Measurements from ENCODE around the gene ASCL5. TPM values are rescaled to one million over a fixed set of nuclear protein-coding genes. Genes with fewer than 3 reads are reported as not detected.

The ASCL5 gene
- total RNA-seq, 1 donor from 2014 or later = not detected

DNA sequence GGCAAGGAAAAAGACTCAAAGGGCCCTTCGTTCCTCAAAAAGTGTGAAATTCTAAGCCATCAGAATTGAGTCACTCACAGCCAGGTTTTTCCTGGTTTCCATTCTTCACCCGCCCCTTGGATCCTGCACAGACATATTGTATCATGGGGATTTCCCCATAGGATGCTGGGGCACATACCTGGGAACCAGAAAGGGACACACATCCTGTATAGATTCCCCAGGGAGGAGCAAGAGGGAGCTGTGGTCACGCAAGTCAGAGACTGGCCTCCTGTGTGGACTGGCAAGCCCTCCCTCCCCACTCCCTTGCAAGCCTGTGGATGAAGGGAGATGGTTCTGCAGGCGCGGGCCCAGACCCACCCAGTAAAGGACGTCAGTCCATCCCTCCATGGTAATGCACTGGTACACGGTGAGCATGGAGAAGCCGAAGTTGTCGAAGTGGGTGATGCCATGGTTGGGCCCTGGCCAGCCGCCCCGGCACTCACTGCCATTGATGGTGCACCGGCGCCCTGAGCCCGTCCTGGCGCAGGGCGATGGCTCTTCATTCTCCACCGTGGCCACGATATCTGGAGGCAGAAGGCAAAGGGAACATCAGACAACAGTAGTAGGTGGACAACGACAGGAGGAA, 38.0 kb downstream of the ASCL5 start:
- H3K4me1 Mint-ChIP-seq = no peaks in the 10 kb centered on the region
- no peaks in the 10 kb centered on the region for H3K36me3 Mint-ChIP-seq (ENCODE audit: low read depth)
- no peaks in the 10 kb centered on the region for H3K9me3 Mint-ChIP-seq
- peaks cover 11% of the 10 kb centered on the region for H3K27me3 Mint-ChIP-seq
- no peak overlapping the region for H3K27ac Mint-ChIP-seq
- TF ChIP-seq, protein P1, sequence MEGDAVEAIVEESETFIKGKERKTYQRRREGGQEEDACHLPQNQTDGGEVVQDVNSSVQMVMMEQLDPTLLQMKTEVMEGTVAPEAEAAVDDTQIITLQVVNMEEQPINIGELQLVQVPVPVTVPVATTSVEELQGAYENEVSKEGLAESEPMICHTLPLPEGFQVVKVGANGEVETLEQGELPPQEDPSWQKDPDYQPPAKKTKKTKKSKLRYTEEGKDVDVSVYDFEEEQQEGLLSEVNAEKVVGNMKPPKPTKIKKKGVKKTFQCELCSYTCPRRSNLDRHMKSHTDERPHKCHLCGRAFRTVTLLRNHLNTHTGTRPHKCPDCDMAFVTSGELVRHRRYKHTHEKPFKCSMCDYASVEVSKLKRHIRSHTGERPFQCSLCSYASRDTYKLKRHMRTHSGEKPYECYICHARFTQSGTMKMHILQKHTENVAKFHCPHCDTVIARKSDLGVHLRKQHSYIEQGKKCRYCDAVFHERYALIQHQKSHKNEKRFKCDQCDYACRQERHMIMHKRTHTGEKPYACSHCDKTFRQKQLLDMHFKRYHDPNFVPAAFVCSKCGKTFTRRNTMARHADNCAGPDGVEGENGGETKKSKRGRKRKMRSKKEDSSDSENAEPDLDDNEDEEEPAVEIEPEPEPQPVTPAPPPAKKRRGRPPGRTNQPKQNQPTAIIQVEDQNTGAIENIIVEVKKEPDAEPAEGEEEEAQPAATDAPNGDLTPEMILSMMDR (IDR thresholded peaks at IDR 0.05) = no peak
- ChIA-PET POLR2A (no interaction called here), CTCF (no interaction called here)
- no peak for DNase-seq
- no peak for ATAC-seq (ENCODE audit: low read depth)
- no peak overlapping the region for H3K4me3 Mint-ChIP-seq
- intact Hi-C loops (cut with micrococcal nuclease) = loop anchor here (10.0 kb wide), 1 partner anchor 136 kb away; no protein-coding TSS in a partner anchor

DNA sequence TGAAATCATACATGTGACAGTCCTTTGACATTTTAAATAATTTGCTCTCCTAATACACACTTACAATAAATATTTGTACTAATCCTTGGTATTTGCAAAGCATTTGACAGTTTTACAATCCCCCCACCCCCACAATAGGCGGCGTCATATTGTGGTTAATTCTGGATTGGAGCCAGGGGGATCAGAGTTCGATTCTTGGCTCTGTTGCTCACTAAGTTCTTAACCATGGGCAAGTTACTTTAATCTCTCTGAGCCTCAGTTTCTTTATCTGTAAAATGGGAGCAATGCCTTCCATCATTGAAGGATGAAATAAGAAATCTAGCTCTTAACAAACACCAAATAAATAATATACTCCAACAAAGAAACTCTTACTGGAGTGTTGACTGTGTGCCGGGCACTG, 38.6 kb downstream of the ASCL5 start:
- Mint-ChIP-seq H3K4me3 (no peak overlapping the region), H3K4me1 (no peaks in the 10 kb centered on the region), H3K36me3 (ENCODE audit: low read depth) (no peaks in the 10 kb centered on the region), H3K9me3 (no peaks in the 10 kb centered on the region), H3K27ac (no peak overlapping the region), H3K27me3 (peaks cover 11% of the 10 kb centered on the region)
- ChIA-PET POLR2A (no interaction called here), CTCF (no interaction called here)
- ATAC-seq (ENCODE audit: low read depth) = no peak
- TF ChIP-seq, protein P1 (IDR thresholded peaks at IDR 0.05) = no peak
- intact Hi-C loops (cut with micrococcal nuclease) = loop anchor here (10.0 kb wide), 1 partner anchor 136 kb away; no protein-coding TSS in a partner anchor
- DNase-seq = no peak

DNA sequence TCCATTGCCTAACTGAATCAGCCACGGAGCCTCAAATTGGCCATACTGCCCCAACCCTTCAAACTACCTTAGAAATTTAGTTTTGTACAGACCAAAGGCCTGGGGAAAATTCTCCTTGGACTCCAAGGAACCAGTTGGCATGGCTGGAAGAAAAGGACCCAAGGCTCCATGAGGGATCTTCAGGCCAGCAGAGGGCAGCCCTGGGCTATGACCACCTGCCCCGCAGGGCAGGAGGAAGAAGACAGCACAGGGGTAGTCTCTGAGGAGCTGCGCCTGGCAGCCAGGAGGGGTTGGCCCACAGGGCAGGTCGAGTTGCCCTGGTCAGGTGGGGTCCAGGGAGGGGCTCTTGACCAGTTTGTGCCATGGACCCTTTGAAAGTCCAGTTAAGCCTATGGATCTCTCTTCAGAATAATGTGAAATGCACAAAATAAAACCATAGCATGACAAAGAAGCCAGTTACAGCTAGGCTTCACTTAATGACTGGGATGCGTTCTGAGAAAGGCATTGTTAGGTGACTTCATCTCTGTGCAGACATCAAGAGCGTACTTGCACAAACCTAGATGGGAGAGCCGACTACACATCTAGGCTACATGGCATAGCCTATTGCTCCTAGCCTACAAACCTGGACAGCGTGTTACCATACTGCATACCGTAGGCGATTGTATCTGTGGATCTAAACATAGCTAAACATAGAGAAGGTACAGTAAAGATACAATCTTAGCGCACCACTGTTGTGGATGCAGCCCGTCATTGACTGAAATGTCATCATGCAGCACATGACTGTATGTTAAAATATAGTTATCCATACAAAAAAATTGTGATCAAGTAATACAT, 40.9 kb downstream of the ASCL5 start:
- Mint-ChIP-seq H3K4me3 (no peak overlapping the region), H3K4me1 (no peaks in the 10 kb centered on the region), H3K9me3 (no peaks in the 10 kb centered on the region), H3K36me3 (ENCODE audit: low read depth) (no peaks in the 10 kb centered on the region), H3K27me3 (peaks cover 11% of the 10 kb centered on the region), H3K27ac (no peak overlapping the region)
- CTCF ChIA-PET = interaction anchor here (0.9 kb wide), 1 partner anchor 13 kb away, joined by 4 read pairs; no protein-coding TSS in a partner anchor
- POLR2A ChIA-PET = no interaction called here
- intact Hi-C loops (cut with micrococcal nuclease) = loop anchor here (1.0 to 10.0 kb wide), 2 partner anchors 28 to 139 kb away; no protein-coding TSS in a partner anchor
- TF ChIP-seq, protein P1 (IDR thresholded peaks at IDR 0.05) = no peak
- ATAC-seq (ENCODE audit: low read depth) = peak; percentile 40
- DNase-seq = no peak

DNA sequence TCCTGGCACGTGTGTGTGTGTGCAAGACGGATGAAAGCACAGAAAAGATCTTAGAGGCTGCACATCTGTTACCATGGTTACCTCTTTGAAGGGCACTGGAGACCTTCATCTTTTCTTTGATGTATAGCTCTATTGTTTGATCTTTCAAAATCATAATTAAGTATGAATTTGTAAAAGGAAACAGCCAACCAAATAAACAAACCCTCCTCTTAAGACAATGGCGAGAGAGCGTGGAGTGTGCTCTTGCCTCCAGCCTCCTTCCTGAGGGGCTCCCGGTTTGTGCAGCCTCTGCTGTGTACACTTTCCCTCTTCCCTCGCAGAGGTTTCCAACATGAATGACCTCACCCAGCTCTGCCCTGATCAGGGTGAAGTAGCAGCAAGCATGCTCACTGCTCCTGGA, 42.7 kb downstream of the ASCL5 start:
- intact Hi-C loops (cut with micrococcal nuclease) = loop anchor here (10.0 kb wide), 1 partner anchor 141 kb away; no protein-coding TSS in a partner anchor
- POLR2A ChIA-PET = no interaction called here
- no peaks in the 10 kb centered on the region for H3K4me1 Mint-ChIP-seq
- no peaks in the 10 kb centered on the region for H3K9me3 Mint-ChIP-seq
- H3K4me3 Mint-ChIP-seq = no peak overlapping the region
- CTCF ChIA-PET = no interaction called here
- TF ChIP-seq, protein P1 (IDR thresholded peaks at IDR 0.05) = no peak
- H3K27me3 Mint-ChIP-seq = peaks cover 11% of the 10 kb centered on the region
- no peak overlapping the region for H3K27ac Mint-ChIP-seq
- no peak for ATAC-seq (ENCODE audit: low read depth)
- no peaks in the 10 kb centered on the region for H3K36me3 Mint-ChIP-seq (ENCODE audit: low read depth)
- no peak for DNase-seq

DNA sequence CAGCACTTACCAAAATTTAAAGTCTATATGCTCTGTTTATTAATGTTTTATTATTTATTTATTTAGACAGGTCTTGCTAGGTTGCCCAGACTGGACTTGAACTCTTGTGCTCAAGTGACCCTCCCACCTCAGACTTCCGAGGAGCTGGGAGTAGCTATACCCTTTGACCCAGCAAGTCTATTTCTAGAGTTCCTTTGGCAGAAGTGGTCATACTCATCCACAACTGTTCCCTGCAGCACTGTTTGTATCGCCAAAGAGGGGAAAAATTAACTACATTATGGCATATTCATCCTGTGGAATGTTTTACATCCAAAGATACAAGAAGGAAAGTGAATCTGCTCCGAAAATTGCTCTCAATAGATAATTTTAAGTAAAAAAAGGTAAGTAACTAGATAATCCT, 43.2 kb downstream of the ASCL5 start:
- ATAC-seq (ENCODE audit: low read depth) (no peak), DNase-seq (no peak)
- Mint-ChIP-seq H3K4me3 (no peak overlapping the region), H3K27ac (no peak overlapping the region), H3K36me3 (ENCODE audit: low read depth) (no peaks in the 10 kb centered on the region), H3K4me1 (no peaks in the 10 kb centered on the region), H3K9me3 (no peaks in the 10 kb centered on the region), H3K27me3 (peaks cover 11% of the 10 kb centered on the region)
- POLR2A ChIA-PET = no interaction called here
- intact Hi-C loops (cut with micrococcal nuclease) = loop anchor here (10.0 kb wide), 1 partner anchor 141 kb away; no protein-coding TSS in a partner anchor
- TF ChIP-seq, protein P1 (IDR thresholded peaks at IDR 0.05) = no peak
- CTCF ChIA-PET = no interaction called here
